ENCODE measurements around the gene KRTAP4-3.
"Not testable (repeated sequence)": the region's sequence is repeated elsewhere in the genome, so short reads cannot be mapped to it uniquely, and the experiment has no call there.

Gene KRTAP4-3

DNA sequence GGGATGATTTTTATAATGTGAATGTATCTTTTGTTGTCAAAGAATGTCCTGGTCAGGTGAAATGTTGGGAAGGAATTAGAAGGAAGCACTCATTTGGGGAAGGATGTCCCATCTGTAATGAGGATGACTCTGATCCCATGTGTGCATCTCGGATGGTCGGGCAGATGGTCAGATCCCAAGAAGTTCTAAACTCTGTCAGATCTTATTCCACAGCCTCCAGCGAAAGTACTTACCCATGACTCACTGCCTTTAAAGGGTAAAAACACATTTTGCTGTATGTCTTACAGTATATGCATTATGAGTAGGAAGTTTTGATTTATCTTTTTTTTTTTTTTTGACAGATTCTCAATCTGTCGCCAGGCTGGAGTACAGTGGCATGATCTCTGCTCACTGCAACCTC, 49.3 kb downstream of the KRTAP4-3 start:
- H3K27ac ChIP-seq, result no peak overlapping the region
- TF ChIP-seq ZFX (IDR thresholded peaks at IDR 0.05), result no peak
- TF ChIP-seq, protein P1, sequence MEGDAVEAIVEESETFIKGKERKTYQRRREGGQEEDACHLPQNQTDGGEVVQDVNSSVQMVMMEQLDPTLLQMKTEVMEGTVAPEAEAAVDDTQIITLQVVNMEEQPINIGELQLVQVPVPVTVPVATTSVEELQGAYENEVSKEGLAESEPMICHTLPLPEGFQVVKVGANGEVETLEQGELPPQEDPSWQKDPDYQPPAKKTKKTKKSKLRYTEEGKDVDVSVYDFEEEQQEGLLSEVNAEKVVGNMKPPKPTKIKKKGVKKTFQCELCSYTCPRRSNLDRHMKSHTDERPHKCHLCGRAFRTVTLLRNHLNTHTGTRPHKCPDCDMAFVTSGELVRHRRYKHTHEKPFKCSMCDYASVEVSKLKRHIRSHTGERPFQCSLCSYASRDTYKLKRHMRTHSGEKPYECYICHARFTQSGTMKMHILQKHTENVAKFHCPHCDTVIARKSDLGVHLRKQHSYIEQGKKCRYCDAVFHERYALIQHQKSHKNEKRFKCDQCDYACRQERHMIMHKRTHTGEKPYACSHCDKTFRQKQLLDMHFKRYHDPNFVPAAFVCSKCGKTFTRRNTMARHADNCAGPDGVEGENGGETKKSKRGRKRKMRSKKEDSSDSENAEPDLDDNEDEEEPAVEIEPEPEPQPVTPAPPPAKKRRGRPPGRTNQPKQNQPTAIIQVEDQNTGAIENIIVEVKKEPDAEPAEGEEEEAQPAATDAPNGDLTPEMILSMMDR (conservative IDR thresholded peaks at IDR 0.05), result no peak

DNA sequence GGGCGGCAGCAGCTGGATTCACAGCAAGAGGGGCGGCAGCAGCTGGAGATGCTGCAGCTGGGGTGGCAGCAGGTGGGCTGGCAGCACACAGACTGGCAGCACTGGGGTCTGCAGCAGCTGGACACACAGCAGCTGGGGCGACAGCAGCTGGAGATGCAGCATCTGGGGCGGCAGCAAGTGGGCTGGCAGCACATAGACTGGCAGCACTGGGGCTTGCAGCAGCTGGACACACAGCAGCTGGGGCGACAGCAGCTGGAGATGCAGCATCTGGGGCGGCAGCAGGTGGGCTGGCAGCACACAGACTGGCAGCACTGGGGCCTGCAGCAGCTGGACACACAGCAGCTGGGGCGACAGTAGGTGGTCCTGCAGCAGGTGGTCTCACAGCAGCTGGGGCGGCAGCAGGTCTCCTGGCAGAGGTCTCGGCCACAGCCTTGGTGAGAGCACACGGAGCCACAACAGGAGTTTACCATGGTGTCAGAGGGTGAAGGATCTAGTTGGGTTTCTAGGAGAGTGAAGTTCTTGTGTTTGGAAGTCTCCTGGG, 50.1 kb downstream of the KRTAP4-3 start, which contains the start of gene KRTAP4-11:
KRTAP4-11 (minus strand) TSS at position 528 of the 541 bp plus-strand sequence; CDS start at position 470, 58 bp downstream.
- H3K27ac ChIP-seq, result not testable (repeated sequence)
